Measurements from ENCODE around the gene EIF3F. TPM values are rescaled to one million over a fixed set of nuclear protein-coding genes. Genes with fewer than 3 reads are reported as not detected.

Gene EIF3F
- total RNA-seq, 1 donor from 2014 or later: 515 TPM

- H3K4me3 Mint-ChIP-seq (ENCODE audit: unreplicated experiment): peak overlapping the region; percentile 63
- H3K27me3 Mint-ChIP-seq (ENCODE audit: unreplicated experiment): peaks cover 15% of the 10 kb centered on the region
- peaks cover 8% of the 10 kb centered on the region for H3K4me1 Mint-ChIP-seq (ENCODE audit: unreplicated experiment)
- no peaks in the 10 kb centered on the region for H3K9me3 Mint-ChIP-seq (ENCODE audit: unreplicated experiment)
- H3K27ac Mint-ChIP-seq (ENCODE audit: unreplicated experiment): peak overlapping the region; percentile 43
- peaks cover 5% of the 10 kb centered on the region for H3K36me3 Mint-ChIP-seq (ENCODE audit: low read depth, unreplicated experiment)
- peak; percentile 19 for DNase-seq (ENCODE audit: low spot score)
- TF ChIP-seq CTCF (IDR thresholded peaks at IDR 0.05; ENCODE audit: unreplicated experiment): no peak
Measured at GRCh38 chr11:8019314-8020243, 32.4 kb downstream of the EIF3F start.

GRCh38 chr11:8020244-8020597, 33.1 kb downstream of the EIF3F start:
- H3K4me3 Mint-ChIP-seq (ENCODE audit: unreplicated experiment): peak overlapping the region; percentile 63
- H3K9me3 Mint-ChIP-seq (ENCODE audit: unreplicated experiment): no peaks in the 10 kb centered on the region
- peaks cover 5% of the 10 kb centered on the region for H3K36me3 Mint-ChIP-seq (ENCODE audit: low read depth, unreplicated experiment)
- peak; percentile 1 for DNase-seq (ENCODE audit: low spot score)
- H3K27ac Mint-ChIP-seq (ENCODE audit: unreplicated experiment): peak overlapping the region; percentile 43
- peaks cover 8% of the 10 kb centered on the region for H3K4me1 Mint-ChIP-seq (ENCODE audit: unreplicated experiment)
- no peak for TF ChIP-seq CTCF (IDR thresholded peaks at IDR 0.05; ENCODE audit: unreplicated experiment)
- peaks cover 14% of the 10 kb centered on the region for H3K27me3 Mint-ChIP-seq (ENCODE audit: unreplicated experiment)

- DNase-seq (ENCODE audit: low spot score): no peak
- Mint-ChIP-seq H3K9me3 (ENCODE audit: unreplicated experiment) (no peaks in the 10 kb centered on the region), H3K4me1 (ENCODE audit: unreplicated experiment) (peaks cover 8% of the 10 kb centered on the region), H3K27me3 (ENCODE audit: unreplicated experiment) (peaks cover 14% of the 10 kb centered on the region), H3K36me3 (ENCODE audit: low read depth, unreplicated experiment) (peaks cover 5% of the 10 kb centered on the region), H3K4me3 (ENCODE audit: unreplicated experiment) (no peak overlapping the region), H3K27ac (ENCODE audit: unreplicated experiment) (no peak overlapping the region)
- no peak for TF ChIP-seq CTCF (IDR thresholded peaks at IDR 0.05; ENCODE audit: unreplicated experiment)
Measured at GRCh38 chr11:8021920-8022319, 34.8 kb downstream of the EIF3F start.

- Mint-ChIP-seq H3K27me3 (ENCODE audit: unreplicated experiment) (peaks cover 11% of the 10 kb centered on the region), H3K9me3 (ENCODE audit: unreplicated experiment) (no peaks in the 10 kb centered on the region), H3K36me3 (ENCODE audit: low read depth, unreplicated experiment) (peaks cover 5% of the 10 kb centered on the region), H3K4me3 (ENCODE audit: unreplicated experiment) (no peak overlapping the region), H3K27ac (ENCODE audit: unreplicated experiment) (no peak overlapping the region), H3K4me1 (ENCODE audit: unreplicated experiment) (peaks cover 8% of the 10 kb centered on the region)
- no peak for TF ChIP-seq CTCF (IDR thresholded peaks at IDR 0.05; ENCODE audit: unreplicated experiment)
- DNase-seq (ENCODE audit: low spot score): no peak
Measured at GRCh38 chr11:8022876-8023275, 35.7 kb downstream of the EIF3F start.
